ENCODE data around the gene FAM90A1. TPM values are rescaled to one million over a fixed set of nuclear protein-coding genes. Genes with fewer than 3 reads are reported as not detected.

FAM90A1 gene
- polyA plus RNA-seq, 1 experiment, result 0.02 TPM

Other genes with a start within 250 kb of the FAM90A1 start
- gene FOXJ2, start 194.9 kb downstream of the FAM90A1 start, polyA plus RNA-seq (2011; rRNA removed), result 5.7 and 6.3 TPM in 2 replicates
- gene C3AR1, start 161.3 kb downstream of the FAM90A1 start, polyA plus RNA-seq (2011; rRNA removed), result 0.52 and 0.71 TPM in 2 replicates
- gene NECAP1, start 145.3 kb downstream of the FAM90A1 start, polyA plus RNA-seq (2011; rRNA removed), result 25.6 and 30.4 TPM in 2 replicates
- 0.19 and 0.24 TPM in 2 replicates for gene CLEC4A, start 104.0 kb downstream of the FAM90A1 start, polyA plus RNA-seq (2011; rRNA removed)
- gene ZNF705A, start 70.6 kb downstream of the FAM90A1 start, polyA plus RNA-seq (2011; rRNA removed), result not detected in 2 replicates
- gene CLEC6A, start 228.3 kb upstream of the FAM90A1 start, polyA plus RNA-seq (2011; rRNA removed), result not detected in 2 replicates